AG04449 (cell line): ENCODE measurements around the gene OR5AS1.
"Not testable (repeated sequence)": the region's sequence is repeated elsewhere in the genome, so short reads cannot be mapped to it uniquely, and the experiment has no call there.

ENCODE experiments used
- CTCF ChIA-PET: fragments of 350-600 bp; formaldehyde crosslinking; extraction: SDS; loops from one replicate; lab custom pipeline; 2021; ENCODE audit warnings: antibody characterized with exemption; lab: Yijun Ruan, JAX
- POLR2A ChIA-PET: fragments of 400-600, 350-600 bp; formaldehyde crosslinking; extraction: SDS; loops from one replicate; lab custom pipeline; 2020; ENCODE audit warnings: antibody characterized with exemption, inconsistent platforms; lab: Yijun Ruan, JAX
- DNase-seq: peaks from one replicate; pipeline ENCODE4 v3.0.0-alpha.2; 2010; ENCODE audit warnings: low read depth, low spot score
- H3K4me3 ChIP-seq: 2 replicates; pipeline ENCODE4 v1.5.1; 2011; ENCODE audit warnings: low read depth, mild to moderate bottlenecking, control low read depth, low read length
- CTCF ChIP-seq: IDR thresholded peaks from one replicate; pipeline ENCODE4 v1.5.1; 2011; ENCODE audit warnings: mild to moderate bottlenecking, moderate library complexity, low read length, control low read depth, inconsistent platforms; ENCODE audit not compliant: insufficient read depth; ENCODE audit errors: missing control alignments

Gene OR5AS1

GRCh38 chr11:56049487-56049886 lies 22.0 kb downstream of the OR5AS1 start:
- H3K4me3 ChIP-seq = no peak overlapping the region
- no peak for TF ChIP-seq CTCF
- CTCF ChIA-PET = no interaction called here
- no peak for DNase-seq
- POLR2A ChIA-PET = no interaction called here

DNA sequence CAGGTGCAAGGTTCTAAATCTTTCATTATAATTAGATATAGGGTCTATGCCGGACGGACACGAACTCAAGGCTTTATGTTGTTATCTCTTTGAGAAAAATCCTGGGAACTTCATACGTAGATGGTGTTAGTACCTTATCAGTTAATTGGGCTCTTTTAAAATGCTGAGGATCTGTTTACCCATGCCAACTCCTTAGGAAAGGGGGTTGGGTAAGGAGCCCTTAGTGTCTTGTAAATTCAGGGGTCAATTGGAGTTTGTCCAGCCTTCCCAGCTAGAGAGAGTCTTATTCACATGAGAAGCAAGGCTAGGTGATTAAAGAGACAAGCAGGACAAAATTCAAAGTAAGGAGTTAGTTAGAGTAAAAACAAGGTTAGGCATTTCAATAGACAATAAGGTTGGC lies 28.9 kb downstream of the OR5AS1 start:
- POLR2A ChIA-PET, DNase-seq, CTCF ChIA-PET, H3K4me3 ChIP-seq: not testable (repeated sequence)

GRCh38 chr11:56057661-56058237 lies 30.3 kb downstream of the OR5AS1 start:
- CTCF ChIA-PET, POLR2A ChIA-PET, H3K4me3 ChIP-seq, DNase-seq: not testable (repeated sequence)

DNA sequence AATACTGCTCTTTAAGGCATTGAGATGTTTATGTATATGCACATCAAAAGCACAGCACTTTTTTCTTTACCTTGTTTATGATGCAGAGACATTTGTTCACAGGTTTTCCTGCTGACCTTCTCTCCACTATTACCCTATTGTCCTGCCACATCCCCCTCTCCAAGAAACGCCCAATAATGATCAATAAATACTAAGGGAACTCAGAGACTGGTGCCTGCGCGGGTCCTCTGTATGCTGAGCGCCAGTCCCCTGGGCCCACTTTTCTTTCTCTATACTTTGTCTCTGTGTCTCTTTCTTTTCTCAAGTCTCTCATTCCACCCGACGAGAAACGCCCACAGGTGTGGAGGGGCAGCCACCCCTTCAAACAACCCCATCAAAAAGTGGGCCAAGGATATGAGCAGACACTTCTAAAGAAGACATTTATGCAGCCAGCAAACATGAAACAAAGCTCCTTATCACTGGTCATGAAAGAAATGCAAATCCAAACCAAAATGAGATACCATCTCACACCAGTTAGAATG lies 30.9 kb downstream of the OR5AS1 start:
- DNase-seq, POLR2A ChIA-PET, CTCF ChIA-PET: not testable (repeated sequence)

GRCh38 chr11:56066980-56067379 lies 39.5 kb downstream of the OR5AS1 start:
- H3K4me3 ChIP-seq = no peak overlapping the region
- ChIA-PET CTCF (no interaction called here), POLR2A (no interaction called here)
- DNase-seq = no peak
- no peak for TF ChIP-seq CTCF

More for the DNA sequence above, 30.9 kb downstream of the OR5AS1 start:
- not testable (repeated sequence) for H3K4me3 ChIP-seq
